Umbilical cord (tissue), 2 donors: ENCODE data around the gene CACNA1C. TPM values are rescaled to one million over a fixed set of nuclear protein-coding genes. Genes with fewer than 3 reads are reported as not detected.

Experiments
- DNase-seq: peaks from one replicate; pipeline ENCODE4 v3.0.0-alpha.2; 2015; ENCODE audit warnings: low spot score
- total RNA-seq: library from RNA; depleted of rRNA; stranded (reverse); fragments of >200 nt; gene quantifications from one replicate; pipeline ENCODE4 v1.2.3, GENCODE V29; 2014; ENCODE audit warnings: low replicate concordance; ENCODE audit not compliant: insufficient read depth

CACNA1C gene
- total RNA-seq, 1 donor from 2014 or later: 116 TPM

- DNase-seq: peak; percentile 65
These were observed 306.3 kb downstream of the CACNA1C start for GRCh38 chr12:2358986-2359658.

- no peak for DNase-seq
These were observed 307.2 kb downstream of the CACNA1C start for GRCh38 chr12:2359725-2360629.

GRCh38 chr12:2360630-2361170 lies 307.9 kb downstream of the CACNA1C start:
- no peak for DNase-seq

- no peak for DNase-seq
These were observed 311.2 kb downstream of the CACNA1C start for GRCh38 chr12:2363836-2364609.

GRCh38 chr12:2364631-2365051 lies 311.9 kb downstream of the CACNA1C start:
- peak; percentile 55 for DNase-seq

GRCh38 chr12:2366711-2367110 lies 313.9 kb downstream of the CACNA1C start:
- DNase-seq: no peak

- DNase-seq: no peak
These were observed 319.4 kb downstream of the CACNA1C start for GRCh38 chr12:2372178-2372577.

- DNase-seq: no peak
These were observed 319.9 kb downstream of the CACNA1C start for GRCh38 chr12:2372735-2373134.

GRCh38 chr12:2373307-2373706 lies 320.5 kb downstream of the CACNA1C start:
- no peak for DNase-seq

GRCh38 chr12:2374092-2374906 lies 321.5 kb downstream of the CACNA1C start:
- no peak for DNase-seq

- DNase-seq: no peak
These were observed 323.1 kb downstream of the CACNA1C start for GRCh38 chr12:2375871-2376270.

- no peak for DNase-seq
These were observed 324.3 kb downstream of the CACNA1C start for GRCh38 chr12:2376908-2377657.

GRCh38 chr12:2378835-2379330 lies 326.1 kb downstream of the CACNA1C start:
- DNase-seq: no peak

GRCh38 chr12:2380946-2381345 lies 328.2 kb downstream of the CACNA1C start:
- DNase-seq: no peak

GRCh38 chr12:2382370-2383155 lies 329.8 kb downstream of the CACNA1C start:
- peak; percentile 78 for DNase-seq

- DNase-seq: peak; percentile 76
These were observed 330.7 kb downstream of the CACNA1C start for GRCh38 chr12:2383325-2384028.

GRCh38 chr12:2384029-2384386 lies 331.2 kb downstream of the CACNA1C start:
- no peak for DNase-seq

- DNase-seq: peak; percentile 99
These were observed 332.0 kb downstream of the CACNA1C start for GRCh38 chr12:2384533-2385351.
